Measurements from ENCODE around the gene MAST4. TPM values are rescaled to one million over a fixed set of nuclear protein-coding genes. Genes with fewer than 3 reads are reported as not detected.

MAST4 gene
- total RNA-seq, 5 donors from 2014 or later (not counting 1 experiment from before 2014, with no cell fraction given) = 26.1 to 35.5 (median 32.0) TPM

- no peak for DNase-seq
- no CpG with 5 or more reads among the region's 3 CpGs for WGBS (ENCODE audit: insufficient coverage)
- no peak overlapping the region for H3K4me3 Mint-ChIP-seq
- Histone ChIP-seq H3K9me3 (no peaks in the 10 kb centered on the region), H3K4me1 (ENCODE audit: control insufficient read depth in 1 of 2, extremely low read depth in 1 of 2, insufficient read depth in 2 of 2, low read length in 2 of 2) (no peaks in the 10 kb centered on the region), H3K36me3 (ENCODE audit: control insufficient read depth in 2 of 2, extremely low read depth in 1 of 2, insufficient read depth in 1 of 2, low read length in 1 of 2) (no peaks in the 10 kb centered on the region), H3K4me3 (ENCODE audit: control insufficient read depth in 1 of 2, extremely low read depth in 1 of 2, low read length in 1 of 2) (no peak overlapping the region), H3K27me3 (replicated peaks in 1 of 2; ENCODE audit: control insufficient read depth in 2 of 2, extremely low read depth in 1 of 2, insufficient read depth in 2 of 2, low read length in 1 of 2) (peaks cover 0 to 2% of the 10 kb centered on the region in 2 experiments), H3K27ac (ENCODE audit: low read length) (no peak overlapping the region)
- H3K27me3 Mint-ChIP-seq = peaks cover 6 to 7% of the 10 kb centered on the region in 2 donors
- no peaks in the 10 kb centered on the region for H3K9me3 Mint-ChIP-seq
- ATAC-seq (replicated peaks in 1 of 4) = no peak
- ChIA-PET POLR2A (no interaction called here), CTCF (interaction anchor here in 1 of 2 donors (0.5 kb wide), 1 partner anchor 1283 kb away, joined by 4 read pairs; no protein-coding TSS in a partner anchor)
- no peak overlapping the region for H3K27ac Mint-ChIP-seq
- H3K36me3 Mint-ChIP-seq = no peaks in the 10 kb centered on the region
- H3K4me1 Mint-ChIP-seq = no peaks in the 10 kb centered on the region
Measured at GRCh38 chr5:66892716-66893115, 296.5 kb downstream of the MAST4 start.

GRCh38 chr5:66894480-66895240 lies 298.5 kb downstream of the MAST4 start:
- H3K4me3 ChIP-seq (ENCODE audit: control insufficient read depth in 1 of 2, extremely low read depth in 1 of 2, low read length in 1 of 2) = no peak overlapping the region
- Mint-ChIP-seq H3K4me1 (no peaks in the 10 kb centered on the region), H3K36me3 (no peaks in the 10 kb centered on the region), H3K27ac (no peak overlapping the region), H3K4me3 (no peak overlapping the region), H3K27me3 (peaks cover 7 to 10% of the 10 kb centered on the region in 2 donors), H3K9me3 (no peaks in the 10 kb centered on the region)
- ATAC-seq (replicated peaks in 1 of 4) (no peak), DNase-seq (no peak)
- H3K9me3 ChIP-seq = no peaks in the 10 kb centered on the region
- POLR2A ChIA-PET = no interaction called here
- no peak overlapping the region for H3K27ac ChIP-seq (ENCODE audit: low read length)
- peaks cover 0 to 2% of the 10 kb centered on the region in 2 experiments for H3K27me3 ChIP-seq (replicated peaks in 1 of 2; ENCODE audit: control insufficient read depth in 2 of 2, extremely low read depth in 1 of 2, insufficient read depth in 2 of 2, low read length in 1 of 2)
- H3K36me3 ChIP-seq (ENCODE audit: control insufficient read depth in 2 of 2, extremely low read depth in 1 of 2, insufficient read depth in 1 of 2, low read length in 1 of 2) = no peaks in the 10 kb centered on the region
- WGBS (ENCODE audit: insufficient coverage) = 92% methylated on average over 2 of the region's 3 CpGs
- H3K4me1 ChIP-seq (ENCODE audit: control insufficient read depth in 1 of 2, extremely low read depth in 1 of 2, insufficient read depth in 2 of 2, low read length in 2 of 2) = no peaks in the 10 kb centered on the region
- CTCF ChIA-PET = no interaction called here

- Mint-ChIP-seq H3K4me3 (no peak overlapping the region), H3K36me3 (no peaks in the 10 kb centered on the region), H3K9me3 (no peaks in the 10 kb centered on the region), H3K27me3 (peaks cover 7 to 10% of the 10 kb centered on the region in 2 donors), H3K27ac (no peak overlapping the region), H3K4me1 (no peaks in the 10 kb centered on the region)
- no peak for ATAC-seq (replicated peaks in 1 of 4)
- no CpG with 5 or more reads among the region's 4 CpGs for WGBS (ENCODE audit: insufficient coverage)
- CTCF ChIA-PET = no interaction called here
- H3K27me3 ChIP-seq (replicated peaks in 1 of 2; ENCODE audit: control insufficient read depth in 2 of 2, extremely low read depth in 1 of 2, insufficient read depth in 2 of 2, low read length in 1 of 2) = peaks cover 0 to 2% of the 10 kb centered on the region in 2 experiments
- H3K9me3 ChIP-seq = no peaks in the 10 kb centered on the region
- DNase-seq = no peak
- H3K4me3 ChIP-seq (ENCODE audit: control insufficient read depth in 1 of 2, extremely low read depth in 1 of 2, low read length in 1 of 2) = no peak overlapping the region
- POLR2A ChIA-PET = no interaction called here
- no peaks in the 10 kb centered on the region for H3K36me3 ChIP-seq (ENCODE audit: control insufficient read depth in 2 of 2, extremely low read depth in 1 of 2, insufficient read depth in 1 of 2, low read length in 1 of 2)
- no peak overlapping the region for H3K27ac ChIP-seq (ENCODE audit: low read length)
- no peaks in the 10 kb centered on the region for H3K4me1 ChIP-seq (ENCODE audit: control insufficient read depth in 1 of 2, extremely low read depth in 1 of 2, insufficient read depth in 2 of 2, low read length in 2 of 2)
Measured at GRCh38 chr5:66896171-66896570, 300.0 kb downstream of the MAST4 start.

DNA sequence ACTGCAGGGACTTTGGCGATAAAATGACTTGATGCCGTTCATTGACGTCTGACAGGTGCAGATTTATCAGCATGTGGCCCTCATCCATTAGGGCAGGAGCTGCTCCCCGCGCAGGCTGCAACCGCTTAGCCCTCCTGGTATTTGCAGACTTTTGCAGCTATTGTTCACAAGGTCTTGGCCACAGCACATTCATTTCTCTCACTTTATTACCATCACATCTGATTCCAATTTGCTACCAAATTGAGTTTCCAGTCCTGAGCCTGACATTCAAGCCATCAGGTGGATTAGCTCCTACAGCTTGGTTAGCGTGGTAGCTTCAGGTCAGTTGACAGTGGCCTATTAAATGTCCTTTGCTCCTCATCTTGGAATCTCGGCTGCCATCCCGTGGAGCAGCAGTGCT lies 301.2 kb downstream of the MAST4 start:
- POLR2A ChIA-PET = interaction anchor here in 1 of 2 donors (0.6 kb wide), 1 partner anchor 1068 kb away, joined by 3 read pairs; no protein-coding TSS in a partner anchor

DNA sequence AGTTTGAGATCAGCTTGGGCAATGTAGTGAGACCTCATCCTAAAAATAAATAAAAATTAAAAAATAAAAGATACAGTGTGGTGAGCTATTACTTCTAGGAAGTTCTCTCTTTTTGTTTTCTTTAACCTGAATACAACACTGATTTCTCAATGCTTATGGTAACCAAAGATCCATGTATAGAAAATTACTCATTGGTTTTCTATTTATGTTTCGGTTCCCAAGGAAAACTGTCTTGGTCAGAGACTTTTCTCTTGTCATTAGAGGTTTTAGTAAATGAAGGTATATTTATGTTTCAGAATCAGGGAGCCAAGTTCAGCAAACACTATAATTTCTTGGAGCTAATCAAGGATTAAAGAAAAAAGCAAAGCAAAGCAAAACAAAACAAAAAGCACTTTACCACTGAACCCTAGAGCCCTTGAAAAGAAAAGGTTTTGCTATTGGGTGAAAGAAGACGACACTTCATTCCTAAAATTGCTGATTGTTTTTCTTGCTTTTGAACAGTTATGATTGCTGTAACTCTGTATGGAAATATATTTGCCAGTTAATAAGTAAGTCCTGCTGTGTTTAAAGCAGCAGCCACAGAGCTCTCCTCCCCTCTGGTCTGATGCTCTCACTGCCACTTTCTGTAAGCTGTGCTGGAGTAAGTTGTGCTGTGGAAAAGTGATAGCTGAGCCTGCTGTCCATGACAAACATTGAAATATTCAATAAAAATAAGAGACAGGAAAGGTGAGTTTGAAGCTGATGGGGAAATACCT lies 302.2 kb downstream of the MAST4 start:
- no peak overlapping the region for H3K4me3 ChIP-seq (ENCODE audit: control insufficient read depth in 1 of 2, extremely low read depth in 1 of 2, low read length in 1 of 2)
- Mint-ChIP-seq H3K4me1 (no peaks in the 10 kb centered on the region), H3K9me3 (no peaks in the 10 kb centered on the region), H3K36me3 (no peaks in the 10 kb centered on the region), H3K27ac (no peak overlapping the region), H3K27me3 (peaks cover 3 to 10% of the 10 kb centered on the region in 2 donors), H3K4me3 (no peak overlapping the region)
- H3K36me3 ChIP-seq (ENCODE audit: control insufficient read depth in 2 of 2, extremely low read depth in 1 of 2, insufficient read depth in 1 of 2, low read length in 1 of 2) = no peaks in the 10 kb centered on the region
- no peaks in the 10 kb centered on the region for H3K9me3 ChIP-seq
- H3K27me3 ChIP-seq (replicated peaks in 1 of 2; ENCODE audit: control insufficient read depth in 2 of 2, extremely low read depth in 1 of 2, insufficient read depth in 2 of 2, low read length in 1 of 2) = peaks cover 0 to 2% of the 10 kb centered on the region in 2 experiments
- CTCF ChIA-PET = no interaction called here
- DNase-seq = no peak
- no peak for ATAC-seq (replicated peaks in 1 of 4)
- no peaks in the 10 kb centered on the region for H3K4me1 ChIP-seq (ENCODE audit: control insufficient read depth in 1 of 2, extremely low read depth in 1 of 2, insufficient read depth in 2 of 2, low read length in 2 of 2)
- no peak overlapping the region for H3K27ac ChIP-seq (ENCODE audit: low read length)
- POLR2A ChIA-PET = no interaction called here
- WGBS (ENCODE audit: insufficient coverage) = 100% methylated on average over 1 of the region's 2 CpGs

More for the DNA sequence above, 301.2 kb downstream of the MAST4 start:
- H3K27ac ChIP-seq (ENCODE audit: low read length) = no peak overlapping the region
- no peak overlapping the region for H3K4me3 ChIP-seq (ENCODE audit: control insufficient read depth in 1 of 2, extremely low read depth in 1 of 2, low read length in 1 of 2)
- no peaks in the 10 kb centered on the region for H3K36me3 ChIP-seq (ENCODE audit: control insufficient read depth in 2 of 2, extremely low read depth in 1 of 2, insufficient read depth in 1 of 2, low read length in 1 of 2)
- no peak overlapping the region for H3K27ac Mint-ChIP-seq
- H3K27me3 Mint-ChIP-seq = peaks cover 3 to 10% of the 10 kb centered on the region in 2 donors
- no peaks in the 10 kb centered on the region for H3K4me1 Mint-ChIP-seq
- no peak for DNase-seq
- no peaks in the 10 kb centered on the region for H3K9me3 Mint-ChIP-seq
- H3K36me3 Mint-ChIP-seq = no peaks in the 10 kb centered on the region
- CTCF ChIA-PET = no interaction called here
- no peak overlapping the region for H3K4me3 Mint-ChIP-seq
- H3K9me3 ChIP-seq = no peaks in the 10 kb centered on the region
- ATAC-seq (replicated peaks in 1 of 4) = no peak
- no peaks in the 10 kb centered on the region for H3K4me1 ChIP-seq (ENCODE audit: control insufficient read depth in 1 of 2, extremely low read depth in 1 of 2, insufficient read depth in 2 of 2, low read length in 2 of 2)
- WGBS (ENCODE audit: insufficient coverage) = 96% methylated on average over 9 of the region's 9 CpGs
- peaks cover 0 to 2% of the 10 kb centered on the region in 2 experiments for H3K27me3 ChIP-seq (replicated peaks in 1 of 2; ENCODE audit: control insufficient read depth in 2 of 2, extremely low read depth in 1 of 2, insufficient read depth in 2 of 2, low read length in 1 of 2)

GRCh38 chr5:66903218-66903617 lies 307.0 kb downstream of the MAST4 start:
- no peaks in the 10 kb centered on the region for H3K36me3 Mint-ChIP-seq
- no peak for DNase-seq
- Histone ChIP-seq H3K36me3 (ENCODE audit: control insufficient read depth in 2 of 2, extremely low read depth in 1 of 2, insufficient read depth in 1 of 2, low read length in 1 of 2) (no peaks in the 10 kb centered on the region), H3K27ac (ENCODE audit: low read length) (no peak overlapping the region), H3K9me3 (no peaks in the 10 kb centered on the region), H3K4me1 (ENCODE audit: control insufficient read depth in 1 of 2, extremely low read depth in 1 of 2, insufficient read depth in 2 of 2, low read length in 2 of 2) (no peaks in the 10 kb centered on the region), H3K4me3 (ENCODE audit: control insufficient read depth in 1 of 2, extremely low read depth in 1 of 2, low read length in 1 of 2) (no peak overlapping the region), H3K27me3 (replicated peaks in 1 of 2; ENCODE audit: control insufficient read depth in 2 of 2, extremely low read depth in 1 of 2, insufficient read depth in 2 of 2, low read length in 1 of 2) (no peaks in the 10 kb centered on the region)
- peaks cover 0 to 11% of the 10 kb centered on the region in 2 donors for H3K27me3 Mint-ChIP-seq
- ChIA-PET POLR2A (no interaction called here), CTCF (no interaction called here)
- no peaks in the 10 kb centered on the region for H3K9me3 Mint-ChIP-seq
- no peak overlapping the region for H3K4me3 Mint-ChIP-seq
- WGBS (ENCODE audit: insufficient coverage) = no CpG with 5 or more reads among the region's 1 CpG
- ATAC-seq (replicated peaks in 1 of 4) = no peak
- no peaks in the 10 kb centered on the region for H3K4me1 Mint-ChIP-seq
- no peak overlapping the region for H3K27ac Mint-ChIP-seq
